ENCODE measurements around the gene SYP. TPM values are rescaled to one million over a fixed set of nuclear protein-coding genes. Genes with fewer than 3 reads are reported as not detected.

The SYP gene
- total and polyA plus RNA-seq, 9 donors, result 0.69 to 3.3 (median 1.9) TPM

- 68 to 75% (median 71%) methylated on average over 2 of the region's 2 CpGs for WGBS, 3 donors
- Histone ChIP-seq H3K4me1 (ENCODE audit: insufficient read depth) (no peaks in the 10 kb centered on the region), H3K4me3 (no peak overlapping the region), H3K9me3 (no peaks in the 10 kb centered on the region), H3K36me3 (no peaks in the 10 kb centered on the region), H3K27me3 (no peaks in the 10 kb centered on the region), H3K27ac (no peak overlapping the region)
- intact Hi-C loops (cut with DNase I), result no loop called here
- TF ChIP-seq EP300 (IDR thresholded peaks at IDR 0.05) (no peak), POLR2A (IDR thresholded peaks at IDR 0.05) (no peak), CTCF (IDR thresholded peaks at IDR 0.05) (no peak)
- peak in 1 of 5 donors; percentile 9 for DNase-seq
Measured at GRCh38 chrX:49179358-49179757, 20.6 kb downstream of the SYP start.

GRCh38 chrX:49178537-49178936 is 21.5 kb downstream of the SYP start:
- no peak for TF ChIP-seq POLR2A (IDR thresholded peaks at IDR 0.05)
- no peak for TF ChIP-seq CTCF (IDR thresholded peaks at IDR 0.05)
- no peak for TF ChIP-seq EP300 (IDR thresholded peaks at IDR 0.05)
- 80 to 87% (median 82%) methylated on average over 3 of the region's 3 CpGs for WGBS, 3 donors
- no peaks in the 10 kb centered on the region for H3K27me3 ChIP-seq
- H3K4me1 ChIP-seq (ENCODE audit: insufficient read depth), result no peaks in the 10 kb centered on the region
- no peaks in the 10 kb centered on the region for H3K9me3 ChIP-seq
- H3K27ac ChIP-seq, result no peak overlapping the region
- H3K4me3 ChIP-seq, result no peak overlapping the region
- H3K36me3 ChIP-seq, result no peaks in the 10 kb centered on the region
- intact Hi-C loops (cut with DNase I), result no loop called here
- no peak for DNase-seq

GRCh38 chrX:49177873-49178480 is 22.0 kb downstream of the SYP start:
- no peaks in the 10 kb centered on the region for H3K27me3 ChIP-seq
- intact Hi-C loops (cut with DNase I), result no loop called here
- no peak for DNase-seq
- H3K9me3 ChIP-seq, result no peaks in the 10 kb centered on the region
- TF ChIP-seq CTCF (IDR thresholded peaks at IDR 0.05) (no peak), EP300 (IDR thresholded peaks at IDR 0.05) (no peak), POLR2A (IDR thresholded peaks at IDR 0.05) (no peak)
- no peaks in the 10 kb centered on the region for H3K4me1 ChIP-seq (ENCODE audit: insufficient read depth)
- H3K27ac ChIP-seq, result no peak overlapping the region
- H3K36me3 ChIP-seq, result no peaks in the 10 kb centered on the region
- whole genome bisulfite sequencing, 3 donors, result 87 to 92% (median 90%) methylated on average over 22 to 23 of the region's 23 CpGs
- no peak overlapping the region for H3K4me3 ChIP-seq

- H3K27ac ChIP-seq, result peak overlapping the region in 1 of 2 donors; percentile 65
- TF ChIP-seq EP300 (IDR thresholded peaks at IDR 0.05) (no peak), CTCF (IDR thresholded peaks at IDR 0.05) (no peak), POLR2A (IDR thresholded peaks at IDR 0.05) (no peak)
- H3K36me3 ChIP-seq, result no peaks in the 10 kb centered on the region
- intact Hi-C loops (cut with DNase I), result no loop called here
- DNase-seq, result no peak
- H3K4me1 ChIP-seq (ENCODE audit: insufficient read depth), result no peaks in the 10 kb centered on the region
- 73 to 80% (median 79%) methylated on average over 4 of the region's 4 CpGs for WGBS, 3 donors
- no peak overlapping the region for H3K4me3 ChIP-seq
- H3K9me3 ChIP-seq, result no peaks in the 10 kb centered on the region
- H3K27me3 ChIP-seq, result no peaks in the 10 kb centered on the region
Measured at GRCh38 chrX:49177338-49177833, 22.6 kb downstream of the SYP start.

Measured in ovary (tissue), 9 donors.